GM19468 (cell line): ENCODE results near the gene LSAMP.
"Not testable (repeated sequence)": the region's sequence is repeated elsewhere in the genome, so short reads cannot be mapped to it uniquely, and the experiment has no call there.

Experiments used
- ATAC-seq: cut with Tn5 transposase; IDR thresholded peaks from one replicate; pipeline ENCODE4 v1.9.1; 2021; ENCODE audit warnings: mild to moderate bottlenecking, moderate library complexity, moderate number of reproducible peaks; ENCODE audit not compliant: unreplicated experiment; ENCODE audit errors: extremely low read depth

Gene LSAMP

DNA sequence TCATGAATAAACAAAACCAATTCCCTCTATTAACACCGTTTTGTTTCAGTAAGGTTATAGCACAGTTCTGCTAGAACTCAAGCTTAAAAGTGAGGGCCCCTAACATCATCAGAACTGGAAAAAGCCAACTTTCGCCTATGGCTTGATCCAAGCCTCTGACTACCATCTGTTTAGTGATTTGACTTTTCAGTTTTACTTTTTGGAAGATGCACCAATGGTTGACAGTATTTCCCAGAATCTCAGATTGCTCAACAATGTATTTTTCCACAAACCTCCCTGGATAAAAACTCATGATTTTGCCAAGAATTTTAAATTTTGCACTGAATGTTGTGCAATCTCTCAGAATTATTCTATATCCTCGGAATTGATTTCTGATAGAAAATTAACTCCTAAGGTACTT is 190.7 kb downstream of the LSAMP start:
- ATAC-seq, result no peak

DNA sequence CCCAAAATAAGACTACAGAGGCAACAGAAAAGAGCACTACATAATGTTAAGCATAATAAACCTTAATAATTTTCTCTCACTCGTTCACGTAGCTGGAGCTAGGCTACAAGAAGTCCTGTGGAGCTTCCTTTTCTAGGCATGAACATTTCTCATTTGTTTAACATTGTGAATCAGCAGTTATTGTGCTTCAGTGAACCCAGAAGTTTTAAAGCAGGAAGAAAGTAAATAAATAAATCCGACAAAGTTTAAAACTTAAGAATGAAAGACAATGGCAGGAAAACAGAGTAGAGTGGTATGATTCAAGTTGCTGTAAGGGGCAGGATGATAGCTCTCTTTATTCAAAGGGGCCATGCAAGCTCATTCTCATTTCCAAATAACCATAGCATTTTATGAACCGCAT is 191.8 kb downstream of the LSAMP start:
- ATAC-seq, result no peak

DNA sequence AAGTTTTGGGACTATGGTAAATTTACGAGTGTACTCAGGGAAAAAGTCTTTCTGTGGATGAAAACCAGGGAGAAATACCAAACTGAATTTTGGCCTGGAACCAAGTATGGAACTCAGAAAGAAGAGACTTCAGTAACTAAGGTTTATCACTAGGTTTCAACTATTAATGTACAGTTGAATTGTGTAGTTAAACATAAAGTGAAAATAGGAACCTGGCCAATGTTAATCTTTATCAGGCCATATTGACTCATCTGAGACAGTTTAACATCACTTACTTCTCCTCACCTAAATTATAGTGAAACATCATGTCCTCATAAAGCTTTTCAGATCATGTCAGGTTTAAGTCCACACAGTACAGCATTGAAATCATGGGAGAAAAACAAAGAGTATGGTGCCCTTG is 197.7 kb downstream of the LSAMP start:
- ATAC-seq, result no peak

DNA sequence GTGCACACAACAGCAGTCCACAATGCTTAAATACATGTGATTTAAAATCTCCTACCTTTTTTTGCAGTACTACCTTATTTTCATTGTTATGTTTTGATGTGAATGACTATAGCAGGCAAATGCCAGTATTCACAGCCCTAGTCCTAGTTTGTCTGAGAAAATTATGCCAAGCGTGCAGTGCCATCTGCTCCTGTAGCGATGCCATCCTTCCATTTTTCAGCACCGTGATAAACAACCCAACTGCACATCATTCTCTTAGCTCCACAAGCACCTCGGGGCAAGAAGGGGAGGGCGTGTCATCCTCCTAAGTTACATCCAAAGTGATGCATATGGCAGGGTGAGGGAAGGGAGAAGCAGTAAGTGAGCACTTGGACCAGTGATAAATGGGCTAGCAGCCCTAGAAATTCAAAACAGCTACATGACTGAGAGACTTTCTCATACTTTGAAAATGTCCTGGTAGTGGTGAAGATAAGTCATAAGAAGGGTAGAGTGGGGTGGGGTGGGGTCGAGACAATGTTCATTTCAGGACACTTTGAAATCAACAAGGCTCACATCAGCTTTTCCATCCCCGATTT is 198.8 kb downstream of the LSAMP start:
- no peak for ATAC-seq

DNA sequence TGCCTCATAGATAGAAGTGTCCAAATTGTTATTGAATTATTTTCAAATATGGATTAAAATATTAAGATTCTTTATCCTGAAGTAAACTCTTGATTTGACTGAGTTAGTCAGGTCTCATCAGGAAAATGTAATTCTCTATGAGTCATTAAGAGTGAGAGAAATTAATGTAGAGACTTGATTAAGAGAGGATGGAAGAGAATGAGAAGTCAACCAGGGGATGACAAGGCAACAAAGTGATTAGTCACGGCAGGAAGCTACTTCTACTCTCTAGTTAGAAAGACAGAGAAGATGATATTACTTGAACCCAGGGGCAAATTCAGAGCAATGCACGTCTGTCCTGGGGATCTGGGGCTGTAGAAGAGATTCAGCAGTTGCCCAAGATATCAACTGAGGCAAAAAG is 202.5 kb downstream of the LSAMP start:
- ATAC-seq, result no peak

DNA sequence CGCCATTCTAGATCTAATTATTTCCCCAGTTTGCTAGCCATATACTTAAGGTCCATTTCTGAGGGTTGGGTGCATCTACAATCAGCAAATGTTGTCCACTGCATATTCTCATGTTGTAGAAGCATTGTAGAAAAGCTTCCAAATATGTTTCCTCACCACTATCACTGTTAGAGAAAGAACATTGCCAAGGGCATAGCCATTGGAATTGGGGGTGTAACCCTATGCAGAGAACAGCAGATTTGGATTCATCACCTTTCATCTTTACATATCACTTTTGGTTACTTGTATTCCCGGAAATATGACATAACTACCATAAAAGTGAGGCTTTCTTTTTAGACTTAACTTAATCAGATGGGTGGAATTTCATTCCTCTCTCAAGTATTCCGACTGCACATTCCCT is 203.6 kb downstream of the LSAMP start:
- ATAC-seq, result no peak

DNA sequence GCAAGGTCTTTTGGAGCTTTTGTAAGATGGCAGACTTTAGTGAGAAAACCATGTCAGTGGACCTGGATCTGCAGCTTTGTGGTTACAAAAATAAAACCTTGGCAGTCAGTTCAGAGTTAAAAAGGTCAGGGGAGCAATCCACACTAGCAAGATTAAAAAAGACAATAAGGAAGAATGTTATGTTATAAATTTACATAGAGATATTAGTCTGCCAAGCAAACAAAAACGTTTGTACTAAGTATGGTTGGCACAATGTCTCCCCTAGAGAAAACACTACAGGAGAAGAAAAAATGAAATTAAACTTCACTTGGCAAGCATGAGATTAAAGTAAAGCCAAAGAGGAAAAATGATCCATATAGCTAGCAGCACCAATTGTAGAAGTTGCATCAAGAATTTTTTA is 205.0 kb downstream of the LSAMP start:
- no peak for ATAC-seq

DNA sequence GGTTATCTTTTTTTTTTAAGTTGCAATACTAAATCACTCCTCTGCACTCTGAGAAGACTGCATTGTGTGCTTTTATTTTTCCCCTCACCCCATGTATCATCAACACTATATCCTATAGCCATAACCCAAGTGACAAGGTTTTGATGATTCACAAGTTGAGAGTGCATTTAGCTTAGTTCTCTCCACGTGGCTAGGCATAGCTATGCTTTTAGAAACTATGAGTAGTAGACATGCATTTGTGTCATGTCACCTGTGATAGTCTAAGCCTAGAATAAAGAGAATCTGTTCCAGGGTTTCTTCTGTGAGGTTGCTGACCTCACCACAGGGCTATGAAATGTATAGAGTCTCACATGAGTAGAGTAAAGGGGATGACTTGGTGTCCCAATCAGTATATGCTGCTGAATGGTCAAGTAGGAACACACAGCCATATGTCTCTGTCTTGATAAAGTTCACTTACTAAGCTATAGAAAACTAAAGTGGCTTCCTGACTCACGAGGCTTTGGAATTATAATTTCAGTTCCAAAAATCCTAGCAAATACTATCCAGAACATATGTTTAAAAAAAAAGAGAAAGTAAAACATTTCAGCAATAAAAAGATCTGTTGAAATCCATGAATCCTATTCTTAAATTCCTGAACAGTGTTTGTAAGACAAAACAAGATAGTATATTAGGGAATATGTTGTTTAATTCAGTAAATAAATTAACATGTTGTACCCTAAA is 206.3 kb downstream of the LSAMP start:
- ATAC-seq, result no peak

DNA sequence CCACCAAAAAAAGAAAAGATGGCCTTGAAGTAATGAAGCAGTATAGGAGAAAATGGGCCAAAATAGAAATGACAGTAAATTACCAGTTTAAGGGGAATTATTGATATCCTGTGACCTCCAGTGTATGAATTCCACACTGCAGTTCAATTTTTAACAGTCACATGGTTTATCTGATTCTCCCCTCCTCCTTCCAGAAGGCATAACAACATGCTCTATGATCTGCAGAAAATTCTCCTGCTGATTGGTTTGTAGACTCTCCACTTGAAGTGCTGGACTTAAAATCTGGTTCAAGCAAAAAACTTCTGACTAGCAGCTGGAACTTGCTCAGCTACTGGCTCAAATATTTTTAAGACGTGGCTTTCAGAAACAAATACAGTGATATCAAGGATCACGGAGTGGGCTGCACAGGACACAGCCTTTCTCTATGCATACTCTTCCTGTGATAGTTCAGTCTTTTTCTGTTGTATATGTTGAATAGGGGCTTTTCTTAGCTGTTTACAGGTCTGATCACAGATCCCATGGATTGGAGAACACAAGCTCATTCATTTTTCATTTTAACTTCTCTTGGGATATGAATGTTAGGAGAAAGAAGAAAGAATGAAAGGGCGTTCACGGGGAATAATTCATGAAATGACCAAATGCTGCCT is 211.5 kb downstream of the LSAMP start:
- no peak for ATAC-seq

DNA sequence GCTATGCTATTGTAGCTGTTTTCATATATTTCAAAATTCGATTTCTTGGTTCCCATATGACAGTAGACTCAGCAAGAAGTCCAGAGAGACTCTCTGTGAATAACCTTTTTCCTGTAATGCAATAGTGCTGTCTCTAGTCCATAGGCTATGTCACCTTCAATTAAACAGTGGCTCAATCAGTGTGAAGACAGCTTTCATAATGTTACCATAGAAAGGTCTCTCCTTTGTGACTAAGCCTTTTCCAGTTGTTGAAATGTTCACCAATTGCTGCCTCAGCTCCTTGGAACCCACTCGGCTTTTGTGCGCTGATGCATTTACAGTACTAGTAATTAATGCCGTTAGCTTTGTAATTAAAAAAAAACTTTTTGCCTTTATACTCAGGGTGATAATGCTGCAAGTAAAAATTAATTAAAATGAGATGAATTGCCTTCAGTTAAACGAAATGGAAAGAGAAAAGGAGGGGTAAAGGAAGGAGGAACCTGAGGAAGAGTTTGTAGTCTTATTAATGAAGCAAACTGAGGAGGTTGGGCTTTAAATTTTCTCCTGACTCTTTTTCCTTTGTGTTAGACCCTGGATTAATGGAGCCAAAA is 214.8 kb downstream of the LSAMP start:
- ATAC-seq, result no peak

DNA sequence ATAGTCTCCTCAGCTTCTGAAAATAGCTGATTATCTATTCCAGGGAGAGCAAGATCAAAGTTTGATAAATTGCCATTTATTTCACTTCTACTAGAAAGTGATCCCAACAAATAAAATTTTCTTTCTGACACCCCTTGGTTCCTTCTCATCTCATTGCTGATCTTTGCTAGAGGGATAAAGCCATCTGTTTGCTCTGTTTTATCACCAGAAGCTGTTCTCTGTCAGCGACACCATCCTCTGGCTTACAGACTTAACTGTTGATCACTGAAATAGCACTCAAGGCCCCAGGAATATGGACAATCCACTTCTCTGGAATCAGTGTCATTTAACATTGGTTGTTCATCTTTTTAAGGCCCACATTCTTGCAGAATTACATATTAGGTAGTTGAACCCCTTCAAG is 219.0 kb downstream of the LSAMP start:
- ATAC-seq, result no peak

DNA sequence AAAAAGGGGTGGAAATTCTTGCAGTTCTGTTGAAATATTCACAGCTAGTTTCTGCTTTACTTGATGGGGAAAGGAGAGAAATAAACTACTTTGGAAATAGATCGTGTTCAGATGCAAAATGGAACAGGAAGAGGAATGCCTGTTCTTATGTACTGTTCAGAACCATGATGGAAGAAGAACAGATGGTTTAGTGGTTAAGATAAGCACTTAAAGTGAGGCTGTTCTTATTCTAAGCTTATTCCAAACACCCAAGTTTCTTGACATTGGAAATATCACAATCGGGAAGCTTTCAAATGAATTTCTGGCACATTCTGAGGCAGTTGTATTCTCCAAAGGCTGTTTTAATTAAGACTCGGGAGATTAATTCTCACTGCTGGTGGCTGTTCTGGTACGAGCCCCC is 228.5 kb downstream of the LSAMP start:
- ATAC-seq, result no peak

DNA sequence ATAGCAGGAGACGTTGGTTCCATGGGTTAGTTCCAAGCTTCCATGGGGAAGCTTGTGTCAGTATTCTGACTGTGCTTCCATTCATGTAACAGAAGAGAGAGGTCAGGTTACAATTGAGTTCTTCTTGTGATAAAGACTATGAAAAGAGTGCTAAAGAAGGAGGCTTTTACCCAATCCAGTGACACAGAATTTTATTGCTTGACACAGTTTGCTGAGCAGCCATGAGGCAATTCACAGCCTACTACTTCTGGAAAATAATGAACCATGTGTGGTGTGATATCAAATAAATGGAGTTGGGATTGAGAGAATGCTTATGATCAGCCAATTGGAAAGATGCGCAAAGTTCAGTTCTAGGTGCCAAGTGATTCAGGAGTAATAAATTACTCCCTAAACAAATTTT is 233.4 kb downstream of the LSAMP start:
- no peak for ATAC-seq

DNA sequence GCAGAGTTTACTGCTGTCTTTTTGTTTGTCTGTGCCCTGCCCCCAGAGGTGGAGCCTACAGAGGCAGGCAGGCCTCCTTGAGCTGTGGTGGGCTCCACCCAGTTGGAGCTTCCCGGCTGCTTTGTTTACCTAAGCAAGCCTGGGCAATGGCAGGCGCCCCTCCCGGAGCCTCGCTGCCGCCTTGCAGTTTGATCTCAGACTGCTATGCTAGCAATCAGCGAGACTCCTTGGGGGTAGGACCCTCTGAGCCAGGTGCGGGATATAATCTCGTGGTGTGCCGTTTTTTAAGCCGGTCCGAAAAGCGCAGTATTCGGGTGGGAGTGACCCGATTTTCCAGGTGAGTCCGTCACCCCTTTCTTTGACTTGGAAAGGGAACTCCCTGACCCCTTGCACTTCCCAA is 236.5 kb downstream of the LSAMP start:
- not testable (repeated sequence) for ATAC-seq

DNA sequence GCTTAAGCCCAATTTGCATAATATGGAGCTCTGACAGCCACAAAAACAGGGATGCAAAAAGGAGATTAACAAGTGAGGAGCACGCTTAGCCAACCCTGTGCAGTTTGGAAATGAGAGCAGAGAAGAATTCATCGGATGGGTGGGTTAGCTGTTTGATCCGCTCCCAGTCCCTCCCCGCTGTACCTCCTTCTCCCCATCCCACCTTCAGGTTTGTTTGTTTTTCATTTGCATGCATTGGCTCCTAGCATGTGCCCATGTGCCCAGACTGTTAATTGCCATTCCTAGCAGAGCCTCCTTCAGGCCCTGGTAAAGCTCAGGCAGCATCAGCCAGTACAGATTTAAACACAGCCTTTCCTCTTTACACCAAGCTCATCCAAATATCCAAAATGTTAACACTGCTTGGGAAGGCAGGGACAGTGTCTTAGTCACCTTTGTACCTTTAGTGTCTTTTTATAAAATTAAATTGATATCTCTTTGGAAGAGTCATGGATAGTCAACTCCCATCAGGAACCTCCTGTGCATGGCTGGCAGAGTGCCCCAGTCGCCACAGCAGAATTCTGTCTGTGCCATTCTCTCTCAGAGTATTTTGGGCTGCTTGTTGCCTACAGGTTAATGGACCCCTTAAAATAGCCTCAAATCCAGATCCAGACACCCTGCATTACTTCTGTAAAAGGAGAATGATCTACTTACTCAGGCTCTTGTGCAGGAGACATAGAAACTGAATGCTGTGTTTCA is 244.2 kb downstream of the LSAMP start:
- no peak for ATAC-seq

DNA sequence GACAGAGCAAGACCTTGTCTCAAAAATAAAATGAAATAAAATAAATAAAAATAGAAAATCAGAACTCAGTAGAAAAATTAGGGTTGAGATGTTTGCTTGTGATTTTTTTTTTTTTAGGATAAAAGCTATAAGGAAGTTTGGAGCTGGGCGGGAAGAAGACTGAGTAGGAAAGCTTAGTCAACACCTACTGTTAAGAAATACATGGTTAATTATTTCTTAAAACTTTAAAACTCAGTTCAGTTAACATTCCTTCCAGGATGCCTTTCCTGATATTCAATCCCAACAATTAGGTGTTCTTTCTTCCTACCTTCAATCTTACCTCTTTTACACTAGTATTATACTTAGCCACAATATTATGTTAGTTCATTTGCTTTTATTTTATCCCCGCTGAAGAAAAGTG is 246.2 kb downstream of the LSAMP start:
- ATAC-seq, result no peak

DNA sequence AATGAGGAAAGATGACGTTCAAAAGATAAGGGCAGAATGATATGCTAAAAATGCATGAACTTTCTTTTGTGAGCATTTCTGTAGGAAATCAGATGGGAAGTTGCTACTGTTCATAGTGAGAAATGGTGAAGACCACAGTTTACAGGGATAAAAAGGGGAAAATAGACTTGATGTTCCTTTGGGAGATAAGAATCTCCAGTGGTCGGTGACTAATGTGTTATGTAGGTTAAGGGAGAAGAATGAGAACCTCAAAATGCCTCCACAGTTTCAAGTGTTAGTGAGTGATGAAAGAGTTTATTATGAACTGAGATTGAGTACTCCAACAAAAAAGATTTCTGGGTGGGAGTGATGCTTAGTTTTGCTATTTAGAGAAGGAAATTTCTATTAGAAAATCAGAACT is 247.2 kb downstream of the LSAMP start:
- ATAC-seq, result no peak

DNA sequence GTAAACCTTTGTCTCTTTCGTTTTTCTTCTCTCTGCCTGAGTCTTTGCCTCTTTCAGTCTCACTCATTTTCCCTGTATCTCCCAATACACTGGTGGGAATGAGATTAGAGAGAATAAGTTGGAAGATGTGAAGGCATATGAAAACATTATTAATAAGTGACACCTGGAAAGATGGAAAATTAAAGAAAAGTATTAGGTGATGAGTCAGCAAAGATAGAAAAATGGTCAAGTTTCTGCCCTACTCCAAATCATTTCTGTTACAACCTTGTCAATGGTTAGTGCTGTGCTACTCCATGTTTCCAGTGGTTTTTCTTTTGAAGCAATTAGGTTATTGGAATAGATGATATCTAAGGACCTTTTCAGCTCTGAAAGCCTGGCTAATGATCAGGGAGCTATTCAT is 252.8 kb downstream of the LSAMP start:
- ATAC-seq, result no peak

DNA sequence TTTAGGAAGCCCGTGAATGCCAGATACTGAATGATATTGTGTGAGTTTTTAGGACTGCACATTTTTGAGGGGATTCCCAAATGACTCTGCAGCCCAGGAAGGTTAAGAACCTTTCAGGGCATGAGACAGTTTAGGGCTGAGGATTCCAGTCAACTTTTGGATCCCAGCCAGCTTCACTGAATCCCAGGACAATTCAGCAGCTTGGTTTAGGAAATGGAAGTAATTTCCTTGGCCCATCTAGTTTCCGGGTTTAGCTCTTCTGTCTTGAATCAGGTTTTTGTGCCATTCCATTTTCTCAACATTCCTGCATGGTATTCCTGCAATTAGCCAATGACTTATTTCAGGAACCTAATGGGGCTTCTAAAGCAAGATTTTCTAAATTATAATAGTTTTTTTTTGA is 253.9 kb downstream of the LSAMP start:
- ATAC-seq, result no peak

DNA sequence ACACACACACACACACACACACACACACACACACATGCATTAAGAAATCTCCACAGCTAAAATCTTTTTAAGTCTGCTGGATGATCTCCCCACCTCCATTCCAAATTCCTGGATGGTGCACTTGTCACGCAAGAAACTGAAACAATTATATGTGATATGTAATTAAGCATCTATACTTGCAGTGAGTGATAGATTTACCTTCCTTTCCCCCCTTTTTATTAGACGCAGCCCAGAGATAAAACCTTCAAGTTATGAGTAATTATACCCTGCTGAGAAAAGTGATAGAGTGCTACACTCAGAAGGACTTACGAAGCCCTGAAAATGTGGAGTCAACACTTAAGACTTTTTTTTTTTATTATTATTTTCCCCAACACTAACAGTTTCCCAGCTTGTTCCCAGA is 255.2 kb downstream of the LSAMP start:
- ATAC-seq, result no peak

DNA sequence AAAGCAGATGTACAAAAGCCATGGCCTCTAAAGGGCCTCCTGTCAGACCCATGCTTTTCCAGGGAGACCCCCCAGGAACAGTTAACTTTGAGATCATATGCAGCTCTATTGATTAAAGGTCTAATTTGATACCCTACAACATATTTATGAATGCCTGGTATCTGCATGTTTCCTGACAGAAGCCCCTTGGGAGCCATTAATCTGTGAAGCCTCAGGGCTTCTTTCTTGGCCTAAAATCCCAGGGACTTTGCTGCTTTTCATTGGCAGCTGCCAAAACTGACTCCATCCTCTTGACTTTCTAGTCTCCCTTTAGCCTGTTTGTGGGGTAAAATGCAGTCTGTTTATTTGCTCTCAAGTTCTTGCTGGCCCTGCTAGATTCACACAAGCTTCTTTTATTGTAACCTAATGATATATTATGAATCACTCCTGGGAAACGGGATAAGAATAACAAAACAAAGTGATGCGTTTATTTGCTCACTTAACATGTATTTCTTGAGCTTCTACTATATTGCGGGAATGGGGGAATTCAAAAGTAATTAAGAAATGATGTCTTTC is 257.0 kb downstream of the LSAMP start:
- no peak for ATAC-seq
